GM23338 (cell line): ENCODE measurements around the gene CENPX. TPM values are rescaled to one million over a fixed set of nuclear protein-coding genes. Genes with fewer than 3 reads are reported as not detected.

Experiments used
- ATAC-seq: fragments of 200-7000 bp; cut with Tn5 transposase; 3 replicates; pipeline ENCODE4 v1.9.1; 2020
- DNase-seq: peaks from one replicate; pipeline ENCODE4 v3.0.0-alpha.2; 2015; ENCODE audit warnings: low spot score
- H2AFZ ChIP-seq: fragments of 200-600 bp; sonication (generic); 2 replicates; pipeline ENCODE4 v1.8.0; 2016; ENCODE audit warnings: antibody characterized with exemption, mild to moderate bottlenecking, moderate library complexity
- H3F3A ChIP-seq: fragments of 200-600 bp; sonication (generic); replicated peaks from 2 replicates; pipeline ENCODE4 v1.8.0; 2017; ENCODE audit warnings: antibody characterized with exemption, mixed run types, low read depth
- H3K27ac ChIP-seq: fragments of 200-600 bp; sonication (generic); 2 replicates; pipeline ENCODE4 v1.6.1; 2016; ENCODE audit warnings: low read depth
- H3K27me3 ChIP-seq: fragments of 200-600 bp; sonication (generic); 2 replicates; pipeline ENCODE4 v1.8.0; 2016; ENCODE audit warnings: mild to moderate bottlenecking, mixed run types, moderate library complexity; ENCODE audit not compliant: insufficient read depth
- H3K36me3 ChIP-seq: fragments of 200-600 bp; sonication (generic); 2 replicates; pipeline ENCODE4 v1.8.0; 2016; ENCODE audit warnings: mild to moderate bottlenecking; ENCODE audit not compliant: insufficient read depth
- H3K4me1 ChIP-seq: fragments of 200-600 bp; sonication (generic); 2 replicates; pipeline ENCODE4 v1.8.0; 2016; ENCODE audit warnings: mild to moderate bottlenecking, moderate library complexity; ENCODE audit not compliant: insufficient read depth
- H3K4me2 ChIP-seq: fragments of 200-600 bp; sonication (generic); 2 replicates; pipeline ENCODE4 v1.7.1; 2017; ENCODE audit warnings: mixed run types
- H3K4me3 ChIP-seq: fragments of 200-600 bp; sonication (generic); 2 replicates; pipeline ENCODE4 v1.6.1; 2016; ENCODE audit warnings: mixed run types
- H3K79me2 ChIP-seq: fragments of 200-600 bp; sonication (generic); replicated peaks from 2 replicates; pipeline ENCODE4 v1.8.0; 2017; ENCODE audit warnings: mild to moderate bottlenecking; ENCODE audit not compliant: insufficient read depth
- H3K9me2 ChIP-seq: fragments of 200-600 bp; sonication (generic); 2 replicates; pipeline ENCODE4 v1.8.0; 2017; ENCODE audit not compliant: insufficient read depth
- H4K20me1 ChIP-seq: fragments of 200-600 bp; sonication (generic); replicated peaks from 2 replicates; pipeline ENCODE4 v1.8.0; 2017; ENCODE audit warnings: mild to moderate bottlenecking; ENCODE audit not compliant: insufficient read depth
- H3K27ac Mint-ChIP-seq: 2 replicates; pipeline ENCODE4 v1.8.0; 2020; ENCODE audit warnings: inconsistent platforms, mild to moderate bottlenecking, moderate library complexity, mixed read lengths
- H3K27me3 Mint-ChIP-seq: 3 replicates; pipeline ENCODE4 v1.8.0; 2022; ENCODE audit warnings: low read depth, mild to moderate bottlenecking, moderate library complexity, mixed read lengths, inconsistent platforms; ENCODE audit not compliant: insufficient read depth, poor library complexity
- H3K36me3 Mint-ChIP-seq: 3 replicates; pipeline ENCODE4 v1.8.0; 2021; ENCODE audit warnings: low read depth, mild to moderate bottlenecking, inconsistent platforms, moderate library complexity, mixed read lengths
- H3K4me1 Mint-ChIP-seq: 3 replicates; pipeline ENCODE4 v1.8.0; 2020; ENCODE audit warnings: mild to moderate bottlenecking, inconsistent platforms, mixed read lengths
- H3K4me3 Mint-ChIP-seq: 3 replicates; pipeline ENCODE4 v1.8.0; 2021; ENCODE audit warnings: moderate library complexity, mild to moderate bottlenecking, inconsistent platforms, mixed read lengths
- H3K9me3 Mint-ChIP-seq: 3 replicates; pipeline ENCODE4 v1.8.0; 2020; ENCODE audit warnings: moderate library complexity, mild to moderate bottlenecking, inconsistent platforms, mixed read lengths
- CREB1 ChIP-seq: fragments of 250-450 bp; sonication (Bioruptor Pico); IDR thresholded peaks from 2 replicates; pipeline ENCODE4 v1.5.0; 2020; ENCODE audit warnings: low read depth, mild to moderate bottlenecking, moderate library complexity
- CTCF ChIP-seq, 2 experiments: fragments of 200-600 bp in 1 of 2; sonication (generic) in 1 of 2; conservative IDR thresholded peaks; 2 replicates each; pipeline versions ENCODE4 v1.5.1 to v1.6.1; 2016 to 2017; ENCODE audit warnings: antibody characterized with exemption in 2 of 2, low read depth in 2 of 2, mild to moderate bottlenecking in 2 of 2, moderate library complexity in 1 of 2
- ETS1 ChIP-seq: IDR thresholded peaks from 2 replicates; pipeline ENCODE4 v1.6.1; 2016; ENCODE audit warnings: antibody characterized with exemption
- EZH2 ChIP-seq: fragments of 200-600 bp; sonication (generic); IDR thresholded peaks from one replicate; pipeline ENCODE4 v1.8.0; 2017; ENCODE audit warnings: antibody characterized with exemption, mild to moderate bottlenecking, low read depth; ENCODE audit not compliant: unreplicated experiment
- EZH2phosphoT487 ChIP-seq: fragments of 200-600 bp; sonication (generic); IDR thresholded peaks from one replicate; pipeline ENCODE4 v1.8.1; 2018; ENCODE audit warnings: antibody characterized with exemption; ENCODE audit not compliant: unreplicated experiment
- JUNB ChIP-seq: IDR thresholded peaks from one replicate; pipeline ENCODE4 v1.6.1; 2016; ENCODE audit warnings: antibody characterized with exemption; ENCODE audit not compliant: unreplicated experiment
- NANOG ChIP-seq: IDR thresholded peaks from 2 replicates; pipeline ENCODE4 v1.6.1; 2016; ENCODE audit warnings: antibody characterized with exemption, borderline replicate concordance
- ZNF114 ChIP-seq: fragments of 250-450 bp; sonication (Bioruptor Pico); IDR thresholded peaks from 2 replicates; pipeline ENCODE4 v1.5.0; 2020; ENCODE audit warnings: mild to moderate bottlenecking, moderate library complexity
- ZNF331 ChIP-seq: fragments of 250-450 bp; sonication (Bioruptor Pico); IDR thresholded peaks from 2 replicates; pipeline ENCODE4 v1.5.0; 2020; ENCODE audit warnings: low read depth, mild to moderate bottlenecking, moderate library complexity
- polyA plus RNA-seq: library from polyadenylated mRNA; unstranded; fragments of >200 nt; fragmentation: Nextera tagmentation; extraction: Ambion mirVana; gene quantifications from 2 replicates; pipeline ENCODE4 v1.2.1, GENCODE V29; 2016
- total RNA-seq: library from RNA; depleted of rRNA; stranded (reverse); fragments of >200 nt; shearing (Covaris generic); gene quantifications from 2 replicates; pipeline ENCODE4 v1.2.3, GENCODE V29; 2014
- TF ChIP-seq, protein P1 (sequence below): IDR thresholded peaks from one replicate; pipeline ENCODE4 v1.6.1; 2018; ENCODE audit warnings: antibody characterized with exemption; ENCODE audit not compliant: unreplicated experiment

Gene CENPX
- total and polyA plus RNA-seq, 2 experiments from 2014 or later: 114 to 157 TPM

- TF ChIP-seq, protein P1, sequence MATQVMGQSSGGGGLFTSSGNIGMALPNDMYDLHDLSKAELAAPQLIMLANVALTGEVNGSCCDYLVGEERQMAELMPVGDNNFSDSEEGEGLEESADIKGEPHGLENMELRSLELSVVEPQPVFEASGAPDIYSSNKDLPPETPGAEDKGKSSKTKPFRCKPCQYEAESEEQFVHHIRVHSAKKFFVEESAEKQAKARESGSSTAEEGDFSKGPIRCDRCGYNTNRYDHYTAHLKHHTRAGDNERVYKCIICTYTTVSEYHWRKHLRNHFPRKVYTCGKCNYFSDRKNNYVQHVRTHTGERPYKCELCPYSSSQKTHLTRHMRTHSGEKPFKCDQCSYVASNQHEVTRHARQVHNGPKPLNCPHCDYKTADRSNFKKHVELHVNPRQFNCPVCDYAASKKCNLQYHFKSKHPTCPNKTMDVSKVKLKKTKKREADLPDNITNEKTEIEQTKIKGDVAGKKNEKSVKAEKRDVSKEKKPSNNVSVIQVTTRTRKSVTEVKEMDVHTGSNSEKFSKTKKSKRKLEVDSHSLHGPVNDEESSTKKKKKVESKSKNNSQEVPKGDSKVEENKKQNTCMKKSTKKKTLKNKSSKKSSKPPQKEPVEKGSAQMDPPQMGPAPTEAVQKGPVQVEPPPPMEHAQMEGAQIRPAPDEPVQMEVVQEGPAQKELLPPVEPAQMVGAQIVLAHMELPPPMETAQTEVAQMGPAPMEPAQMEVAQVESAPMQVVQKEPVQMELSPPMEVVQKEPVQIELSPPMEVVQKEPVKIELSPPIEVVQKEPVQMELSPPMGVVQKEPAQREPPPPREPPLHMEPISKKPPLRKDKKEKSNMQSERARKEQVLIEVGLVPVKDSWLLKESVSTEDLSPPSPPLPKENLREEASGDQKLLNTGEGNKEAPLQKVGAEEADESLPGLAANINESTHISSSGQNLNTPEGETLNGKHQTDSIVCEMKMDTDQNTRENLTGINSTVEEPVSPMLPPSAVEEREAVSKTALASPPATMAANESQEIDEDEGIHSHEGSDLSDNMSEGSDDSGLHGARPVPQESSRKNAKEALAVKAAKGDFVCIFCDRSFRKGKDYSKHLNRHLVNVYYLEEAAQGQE: no peak
- TF ChIP-seq ZNF331 (CRISPR knock-in tag): no peak
- no peak for TF ChIP-seq EZH2
- no peak for TF ChIP-seq NANOG
- no peak for TF ChIP-seq JUNB
- no peak for TF ChIP-seq ETS1
- TF ChIP-seq EZH2phosphoT487: no peak
These were observed 8.7 kb upstream of the CENPX start, which contains the start of gene RAC3 (continued) for GRCh38 chr17:82031303-82031884.

DNA sequence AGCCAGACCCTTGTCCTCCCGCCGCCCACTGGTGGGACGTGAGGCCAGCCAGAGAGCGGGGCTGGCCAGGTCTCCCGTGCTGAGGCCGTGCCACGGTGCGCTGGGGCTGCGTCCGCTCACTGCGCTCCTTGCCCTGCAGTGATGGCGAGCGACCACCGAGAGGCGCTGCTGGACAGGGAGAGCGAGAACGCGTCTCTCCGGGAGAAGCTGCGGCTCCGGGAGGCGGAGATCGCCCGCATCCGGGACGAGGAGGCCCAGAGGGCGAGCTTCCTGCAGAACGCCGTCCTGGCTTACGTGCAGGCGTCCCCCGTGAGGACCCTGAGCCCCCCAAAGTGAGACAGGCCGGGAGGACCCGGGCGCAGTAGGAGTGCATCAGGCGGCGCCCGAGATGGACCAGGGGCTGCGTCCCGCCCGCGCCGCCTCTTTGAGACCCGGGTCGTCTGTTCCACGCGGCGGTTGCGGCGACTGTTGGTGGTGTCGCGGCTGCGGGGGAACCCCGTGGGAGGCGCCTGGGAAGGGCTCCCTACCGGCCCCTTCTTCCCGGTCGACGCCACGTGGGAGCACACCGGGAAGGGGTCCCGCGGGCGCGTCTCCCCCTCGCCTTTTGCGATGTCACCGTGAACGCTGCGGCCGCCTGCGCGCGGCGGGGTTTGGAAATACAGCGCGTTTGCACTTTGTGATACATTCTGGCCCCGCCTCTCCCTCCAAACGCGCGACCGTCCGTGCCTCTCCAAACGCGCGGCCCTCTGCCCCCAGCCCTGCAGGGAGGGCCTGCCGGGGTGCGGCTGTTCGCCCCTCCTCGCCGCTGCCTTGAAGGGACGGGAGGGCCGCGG is 8.0 kb upstream of the CENPX start:
- H3F3A ChIP-seq: peaks cover 16% of the 10 kb centered on the region
- Mint-ChIP-seq H3K9me3 (no peaks in the 10 kb centered on the region; the same call in 2 of the 3 replicates), H3K36me3 (peaks cover 3% of the 10 kb centered on the region; the same call in 2 of the 3 replicates), H3K4me3 (peak overlapping the region; percentile 73), H3K27ac (no peak overlapping the region), H3K27me3 (peaks cover 17% of the 10 kb centered on the region), H3K4me1 (peaks cover 19% of the 10 kb centered on the region)
- TF ChIP-seq CTCF (conservative IDR thresholded peaks at IDR 0.05; ENCODE audit: low read depth in 2 of 2): peak; percentile 55 to 97
- TF ChIP-seq CREB1: 0 out of 2 replicates have a peak, but pooled peaks have one; percentile 39
- no peak for TF ChIP-seq ZNF114
- H3K36me3 ChIP-seq: no peaks in the 10 kb centered on the region
- peaks cover 9% of the 10 kb centered on the region; the same call in 1 of the 2 replicates for H3K4me1 ChIP-seq
- H4K20me1 ChIP-seq: no peaks in the 10 kb centered on the region; the same call in 1 of the 2 replicates
- H3K27me3 ChIP-seq: no peaks in the 10 kb centered on the region
- peaks cover 8% of the 10 kb centered on the region; the same call in 1 of the 2 replicates for H3K79me2 ChIP-seq
- peak; percentile 54 for ATAC-seq
- H3K9me2 ChIP-seq: no peaks in the 10 kb centered on the region
- peak overlapping the region; percentile 77 for H3K4me3 ChIP-seq
- H3K27ac ChIP-seq: no peak overlapping the region
- H2AFZ ChIP-seq: 0 out of 2 replicates have a peak overlapping the region, but pooled peaks have one; percentile 32
- DNase-seq: peak; percentile 92
- H3K4me2 ChIP-seq: peak overlapping the region; percentile 87
